PC-9 (cell line): ENCODE data around the gene ADGRE3. TPM values are rescaled to one million over a fixed set of nuclear protein-coding genes. Genes with fewer than 3 reads are reported as not detected.

Experiments
- BruUV-seq: library from RNA; stranded (reverse); fragments of 400-500 nt; replicated peaks from 2 replicates; lab custom pipeline; 2021; lab: Mats Ljungman, UMichigan
- CTCF ChIA-PET: fragments of 300-600 bp; sonication (Branson Sonifier 250); formaldehyde crosslinking; loops from one replicate; lab custom pipeline; 2022; ENCODE audit warnings: antibody characterized with exemption; lab: Charles Lee
- POLR2A ChIA-PET: fragments of 300-600 bp; sonication (Branson Sonifier 250); formaldehyde crosslinking; loops from one replicate; lab custom pipeline; 2022; ENCODE audit warnings: antibody characterized with exemption; ENCODE audit not compliant: unreplicated experiment; lab: Charles Lee
- DNase-seq, 2 experiments: peaks; one replicate each; pipeline versions ENCODE4 v3.0.0 to v3.0.0-alpha.2; 2015 to 2022; ENCODE audit warnings: mixed read lengths in 1 of 2
- H2AFZ ChIP-seq: fragments of 200-600 bp; sonication (generic); 2 replicates; pipeline ENCODE4 v1.8.1; 2017; ENCODE audit warnings: antibody characterized with exemption
- H3F3A ChIP-seq: fragments of 200-600 bp; sonication (generic); 2 replicates; pipeline ENCODE4 v1.8.1; 2017; ENCODE audit warnings: antibody characterized with exemption, mild to moderate bottlenecking, low read depth; ENCODE audit not compliant: insufficient read depth
- H3K27ac ChIP-seq: fragments of 200-600 bp; sonication (generic); 2 replicates; pipeline ENCODE4 v1.6.1; 2016; ENCODE audit warnings: mixed run types
- H3K27me3 ChIP-seq: fragments of 200-600 bp; sonication (generic); 2 replicates; pipeline ENCODE4 v1.6.1; 2016; ENCODE audit warnings: low read depth, mixed run types; ENCODE audit not compliant: insufficient read depth
- H3K36me3 ChIP-seq: fragments of 200-600 bp; sonication (generic); 2 replicates; pipeline ENCODE4 v1.6.1; 2016; ENCODE audit warnings: low read depth, mixed run types
- H3K4me1 ChIP-seq: fragments of 200-600 bp; sonication (generic); replicated peaks from 2 replicates; pipeline ENCODE4 v1.6.1; 2016; ENCODE audit warnings: mixed run types; ENCODE audit not compliant: insufficient read depth
- H3K4me2 ChIP-seq: fragments of 200-600 bp; sonication (generic); 2 replicates; pipeline ENCODE4 v1.6.1; 2017; ENCODE audit warnings: mixed run types
- H3K4me3 ChIP-seq: fragments of 200-600 bp; sonication (generic); 2 replicates; pipeline ENCODE4 v1.6.1; 2016; ENCODE audit warnings: mixed run types
- H3K79me2 ChIP-seq: fragments of 200-600 bp; sonication (generic); 2 replicates; pipeline ENCODE4 v1.6.1; 2017; ENCODE audit warnings: low read depth, mixed run types
- H3K9me2 ChIP-seq: fragments of 200-600 bp; sonication (generic); 2 replicates; pipeline ENCODE4 v1.8.1; 2017; ENCODE audit warnings: mild to moderate bottlenecking; ENCODE audit not compliant: insufficient read depth
- H3K9me3 ChIP-seq: fragments of 200-600 bp; sonication (generic); 2 replicates; pipeline ENCODE4 v1.8.1; 2016; ENCODE audit warnings: low read depth; ENCODE audit not compliant: insufficient read depth
- H4K20me1 ChIP-seq: fragments of 200-600 bp; sonication (generic); 2 replicates; pipeline ENCODE4 v1.8.1; 2017; ENCODE audit not compliant: insufficient read depth
- CTCF ChIP-seq: fragments of 200-600 bp; sonication (generic); conservative IDR thresholded peaks from 2 replicates; pipeline ENCODE4 v1.6.1; 2017; ENCODE audit warnings: mixed run types, antibody characterized with exemption, mild to moderate bottlenecking, moderate library complexity
- EZH2 ChIP-seq: fragments of 200-600 bp; sonication (generic); IDR thresholded peaks from 2 replicates; pipeline ENCODE4 v1.8.0; 2017; ENCODE audit warnings: antibody characterized with exemption, low read depth
- intact Hi-C: fragments of 100-400 bp; cut with micrococcal nuclease; formaldehyde crosslinking; loops from one replicate; pipeline ENCODE4 v1.10.0; 2022; ENCODE audit not compliant: unreplicated experiment
- total RNA-seq: library from RNA; stranded (reverse); gene quantifications from 2 replicates; pipeline ENCODE4 v1.2.3, GENCODE V29; 2021

Gene ADGRE3
- total RNA-seq, 1 experiment from 2014 or later, result not detected

- DNase-seq, result peak in 1 of 2 experiments; percentile 46
- no peaks in the 10 kb centered on the region for H3K36me3 ChIP-seq
- intact Hi-C loops, result loop anchor here (5.0 kb wide), 1 partner anchor 549 kb away; the partner anchor contains the start of gene ASF1B
Observed at GRCh38 chr19:14686411-14686810, 11.8 kb upstream of the ADGRE3 start.

GRCh38 chr19:14683439-14683838 lies 8.8 kb upstream of the ADGRE3 start:
- Histone ChIP-seq H3K4me3 (no peak overlapping the region), H3K9me2 (no peaks in the 10 kb centered on the region), H3K4me2 (no peak overlapping the region), H4K20me1 (no peaks in the 10 kb centered on the region), H2AFZ (no peak overlapping the region), H3K27me3 (peaks cover 34% of the 10 kb centered on the region), H3K27ac (no peak overlapping the region), H3F3A (0 out of 2 replicates have a peak, but pooled peaks cover 2% of the 10 kb centered on the region), H3K4me1 (no peaks in the 10 kb centered on the region), H3K36me3 (no peaks in the 10 kb centered on the region), H3K9me3 (no peaks in the 10 kb centered on the region), H3K79me2 (no peaks in the 10 kb centered on the region)
- no TSS peak for BruUV-seq
- TF ChIP-seq CTCF (no peak), EZH2 (no peak)
- intact Hi-C loops, result no loop called here
- POLR2A ChIA-PET, result no interaction called here
- no peak for DNase-seq
- CTCF ChIA-PET, result no interaction called here

More at GRCh38 chr19:14686411-14686810, 11.8 kb upstream of the ADGRE3 start:
- no TSS peak for BruUV-seq
- Histone ChIP-seq H3K9me2 (no peaks in the 10 kb centered on the region), H3K27me3 (peaks cover 5% of the 10 kb centered on the region; the same call in 1 of the 2 replicates), H3F3A (peaks cover 21% of the 10 kb centered on the region), H3K27ac (no peak overlapping the region), H3K9me3 (no peaks in the 10 kb centered on the region), H3K4me3 (no peak overlapping the region), H3K4me1 (peaks cover 16% of the 10 kb centered on the region), H3K4me2 (no peak overlapping the region), H3K79me2 (0 out of 2 replicates have a peak, but pooled peaks cover 8% of the 10 kb centered on the region), H2AFZ (no peak overlapping the region), H4K20me1 (no peaks in the 10 kb centered on the region)
- POLR2A ChIA-PET, result interaction anchor here (0.6 to 0.8 kb wide), 2 partner anchors 130 to 550 kb away, joined by 3 to 4 read pairs; partner anchors contain the start of gene ASF1B
- CTCF ChIA-PET, result interaction anchor here (0.5 to 1.3 kb wide), 3 partner anchors 62 to 338 kb away, joined by 4 to 9 read pairs (median 6); no protein-coding TSS in a partner anchor
- TF ChIP-seq EZH2 (no peak), CTCF (peak; percentile 71)

- Histone ChIP-seq H3K27ac (no peak overlapping the region), H3K9me3 (no peaks in the 10 kb centered on the region), H3F3A (no peaks in the 10 kb centered on the region), H3K27me3 (peaks cover 46% of the 10 kb centered on the region), H3K36me3 (no peaks in the 10 kb centered on the region), H3K4me2 (no peak overlapping the region), H3K4me3 (no peak overlapping the region), H3K9me2 (no peaks in the 10 kb centered on the region), H2AFZ (no peak overlapping the region), H3K79me2 (no peaks in the 10 kb centered on the region), H4K20me1 (no peaks in the 10 kb centered on the region), H3K4me1 (no peaks in the 10 kb centered on the region)
- ChIA-PET CTCF (no interaction called here), POLR2A (no interaction called here)
- BruUV-seq, result no TSS peak
- DNase-seq, result no peak
- TF ChIP-seq CTCF (no peak), EZH2 (no peak)
- intact Hi-C loops, result no loop called here
Observed at GRCh38 chr19:14682084-14682483, 7.4 kb upstream of the ADGRE3 start.
